COLO668 (cell line): ENCODE data around the gene ATL2.
"Not testable (repeated sequence)": the region's sequence is repeated elsewhere in the genome, so short reads cannot be mapped to it uniquely, and the experiment has no call there.

Source experiments
- DNase-seq: peaks from one replicate; lab custom pipeline; 2025; ENCODE audit not compliant: unreplicated experiment; lab: John Stamatoyannopoulos, UW

ATL2 gene

GRCh38 chr2:38277245-38278116, 99.6 kb downstream of the ATL2 start:
- DNase-seq: no peak

GRCh38 chr2:38274286-38275276, 102.5 kb downstream of the ATL2 start:
- peak; percentile 11 for DNase-seq

GRCh38 chr2:38271697-38272096, 105.4 kb downstream of the ATL2 start:
- no peak for DNase-seq

- DNase-seq: no peak
Measured at GRCh38 chr2:38269421-38269820, 107.7 kb downstream of the ATL2 start.

- no peak for DNase-seq
Measured at GRCh38 chr2:38268691-38269327, 108.3 kb downstream of the ATL2 start.

- no peak for DNase-seq
Measured at GRCh38 chr2:38268001-38268400, 109.1 kb downstream of the ATL2 start.

- DNase-seq: no peak
Measured at GRCh38 chr2:38267270-38267925, 109.7 kb downstream of the ATL2 start.

- no peak for DNase-seq
Measured at GRCh38 chr2:38266382-38267061, 110.6 kb downstream of the ATL2 start.

- no peak for DNase-seq
Measured at GRCh38 chr2:38265461-38265860, 111.6 kb downstream of the ATL2 start.

- DNase-seq: no peak
Measured at GRCh38 chr2:38264396-38265221, 112.5 kb downstream of the ATL2 start.

GRCh38 chr2:38263293-38263692, 113.8 kb downstream of the ATL2 start:
- DNase-seq: no peak

GRCh38 chr2:38262069-38262871, 114.8 kb downstream of the ATL2 start:
- DNase-seq: no peak

GRCh38 chr2:38261569-38262068, 115.5 kb downstream of the ATL2 start:
- no peak for DNase-seq

GRCh38 chr2:38260972-38261371, 116.1 kb downstream of the ATL2 start:
- no peak for DNase-seq

GRCh38 chr2:38260469-38260868, 116.6 kb downstream of the ATL2 start:
- no peak for DNase-seq

GRCh38 chr2:38259311-38259710, 117.8 kb downstream of the ATL2 start:
- no peak for DNase-seq

- DNase-seq: not testable (repeated sequence)
Measured at GRCh38 chr2:38257680-38258079, 119.4 kb downstream of the ATL2 start.

- no peak for DNase-seq
Measured at GRCh38 chr2:38256610-38257009, 120.5 kb downstream of the ATL2 start.
